Kidney tubule cell (primary cell): ENCODE results near the gene OLFM2.
"Not testable (repeated sequence)": the region's sequence is repeated elsewhere in the genome, so short reads cannot be mapped to it uniquely, and the experiment has no call there.

Experiments
- DNase-seq: peaks from one replicate; pipeline ENCODE4 v3.0.0-alpha.2; 2018; ENCODE audit warnings: low spot score

The OLFM2 gene

DNA sequence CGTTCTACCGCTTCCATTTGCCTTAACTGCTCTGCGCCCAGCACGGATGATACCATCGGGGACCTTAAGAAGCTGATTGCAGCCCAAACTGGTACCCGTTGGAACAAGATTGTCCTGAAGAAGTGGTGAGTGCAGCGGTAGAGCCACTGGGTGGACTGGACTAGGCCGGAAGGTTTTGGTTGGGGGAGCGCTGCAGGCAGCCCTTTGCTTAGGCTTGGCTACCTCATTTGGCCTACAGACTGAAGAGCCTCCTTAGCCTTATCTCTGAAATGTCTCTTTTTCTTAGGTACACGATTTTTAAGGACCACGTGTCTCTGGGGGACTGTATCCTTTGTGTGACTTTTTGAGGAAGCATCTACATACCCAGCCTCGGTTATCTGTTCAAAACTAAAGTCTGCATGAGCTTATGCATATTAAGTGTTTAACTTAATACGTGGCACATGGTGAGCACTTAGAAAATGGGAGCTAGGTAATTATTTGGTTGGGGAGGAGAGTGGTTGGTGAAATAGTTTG, 107.7 kb downstream of the OLFM2 start:
- DNase-seq = no peak

DNA sequence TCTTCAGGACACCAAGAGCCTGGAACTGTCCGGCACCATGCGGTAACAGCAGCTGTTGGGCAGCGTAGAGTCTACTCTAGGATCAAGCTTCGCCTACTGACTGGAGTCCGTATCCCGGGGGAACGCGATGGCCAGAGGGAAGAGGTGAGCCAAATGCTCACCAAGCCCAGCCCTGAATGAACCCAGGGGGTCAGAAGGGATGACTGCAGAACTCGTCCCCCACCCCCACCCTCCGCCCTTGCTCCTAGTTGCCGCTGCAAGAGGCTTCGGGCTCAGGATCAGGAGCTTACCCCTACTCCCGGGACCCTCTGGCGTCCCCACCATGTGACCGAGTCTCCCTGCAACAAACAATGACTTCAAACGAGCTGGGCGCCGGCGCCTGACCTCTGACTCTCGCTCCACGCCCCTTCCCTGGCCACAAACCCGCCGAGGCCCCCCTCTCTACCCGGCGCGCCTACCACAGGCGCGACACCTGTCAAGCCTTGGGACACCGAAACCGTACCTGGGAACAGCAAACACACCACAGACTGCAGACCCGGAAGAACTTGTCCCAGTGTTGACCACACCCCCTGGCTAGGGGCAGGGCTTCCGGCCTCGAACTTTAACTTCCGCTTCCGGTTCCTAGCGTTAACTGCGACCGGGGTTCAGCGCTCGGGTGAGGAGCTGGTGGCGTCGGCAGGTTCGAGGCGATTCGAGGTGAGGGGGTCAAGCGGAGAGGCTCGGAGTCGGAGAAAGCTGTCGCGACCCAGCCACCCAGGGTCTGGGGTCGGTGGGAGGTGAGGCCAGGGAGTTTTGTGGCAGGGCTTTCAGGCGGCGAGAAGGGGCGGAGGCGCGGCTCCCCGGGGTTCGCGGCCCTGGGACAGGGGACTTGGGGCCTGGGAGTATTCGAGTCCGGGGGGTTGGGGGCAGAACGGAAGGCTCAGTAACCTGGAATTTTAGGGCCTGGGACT, 108.8 kb downstream of the OLFM2 start, which contains the start of gene UBL5:
UBL5 (plus strand) TSS at position 630 of the 950 bp plus-strand sequence. CDS start 420 bp downstream, outside the sequence.
- peak; percentile 90 for DNase-seq

DNA sequence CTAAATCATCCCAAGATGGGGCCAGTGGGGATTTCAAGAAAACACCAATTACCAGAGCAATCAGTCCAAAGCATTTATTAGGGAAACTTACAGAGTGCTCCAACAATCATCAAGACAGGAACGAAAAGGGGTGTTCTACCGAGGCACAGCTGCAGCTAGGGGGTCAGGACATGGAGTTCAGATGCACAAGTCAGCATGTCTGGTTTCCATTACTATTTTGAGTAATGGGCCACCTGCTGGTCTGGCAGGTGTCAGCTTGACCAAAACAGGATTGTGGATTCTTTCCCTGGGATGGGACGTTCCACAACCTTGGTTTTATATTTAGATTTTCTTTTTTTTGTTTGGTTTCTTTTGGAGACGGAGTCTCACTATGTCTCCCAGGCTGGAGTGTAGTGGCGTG, 112.5 kb downstream of the OLFM2 start:
- DNase-seq = no peak

DNA sequence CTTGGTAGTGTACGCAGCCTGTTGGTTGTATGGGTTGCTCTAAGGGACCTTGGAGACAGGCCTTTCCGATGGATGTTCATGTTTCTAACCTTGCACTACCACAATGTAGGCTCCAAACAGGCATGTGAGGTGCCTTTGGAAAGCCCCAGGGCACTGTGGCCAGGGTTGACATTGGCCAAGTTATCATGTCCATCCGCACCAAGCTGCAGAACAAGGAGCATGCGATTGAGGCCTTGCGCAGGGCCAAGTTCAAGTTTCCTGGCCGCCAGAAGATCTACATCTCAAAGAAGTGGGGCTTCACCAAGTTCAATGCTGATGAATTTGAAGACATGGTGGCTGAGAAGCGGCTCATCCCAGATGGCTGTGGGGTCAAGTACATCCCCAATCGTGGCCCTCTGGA, 116.3 kb downstream of the OLFM2 start:
- DNase-seq = not testable (repeated sequence)

DNA sequence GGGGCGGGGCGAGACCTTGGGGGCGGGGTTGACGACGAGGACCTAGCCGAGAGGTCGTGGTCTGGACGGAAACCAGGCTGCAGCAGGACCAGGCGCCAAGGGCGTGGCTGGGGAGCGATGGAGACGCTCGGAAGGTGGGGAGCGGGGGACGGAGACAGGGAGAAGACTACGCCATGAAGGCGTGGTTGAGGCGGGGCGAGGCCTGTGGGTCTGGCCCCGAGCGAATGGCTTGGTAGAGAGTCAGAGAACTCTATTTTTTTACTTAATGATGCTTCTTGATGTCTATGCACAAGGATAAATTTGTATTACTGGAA, 116.8 kb downstream of the OLFM2 start:
- no peak for DNase-seq

DNA sequence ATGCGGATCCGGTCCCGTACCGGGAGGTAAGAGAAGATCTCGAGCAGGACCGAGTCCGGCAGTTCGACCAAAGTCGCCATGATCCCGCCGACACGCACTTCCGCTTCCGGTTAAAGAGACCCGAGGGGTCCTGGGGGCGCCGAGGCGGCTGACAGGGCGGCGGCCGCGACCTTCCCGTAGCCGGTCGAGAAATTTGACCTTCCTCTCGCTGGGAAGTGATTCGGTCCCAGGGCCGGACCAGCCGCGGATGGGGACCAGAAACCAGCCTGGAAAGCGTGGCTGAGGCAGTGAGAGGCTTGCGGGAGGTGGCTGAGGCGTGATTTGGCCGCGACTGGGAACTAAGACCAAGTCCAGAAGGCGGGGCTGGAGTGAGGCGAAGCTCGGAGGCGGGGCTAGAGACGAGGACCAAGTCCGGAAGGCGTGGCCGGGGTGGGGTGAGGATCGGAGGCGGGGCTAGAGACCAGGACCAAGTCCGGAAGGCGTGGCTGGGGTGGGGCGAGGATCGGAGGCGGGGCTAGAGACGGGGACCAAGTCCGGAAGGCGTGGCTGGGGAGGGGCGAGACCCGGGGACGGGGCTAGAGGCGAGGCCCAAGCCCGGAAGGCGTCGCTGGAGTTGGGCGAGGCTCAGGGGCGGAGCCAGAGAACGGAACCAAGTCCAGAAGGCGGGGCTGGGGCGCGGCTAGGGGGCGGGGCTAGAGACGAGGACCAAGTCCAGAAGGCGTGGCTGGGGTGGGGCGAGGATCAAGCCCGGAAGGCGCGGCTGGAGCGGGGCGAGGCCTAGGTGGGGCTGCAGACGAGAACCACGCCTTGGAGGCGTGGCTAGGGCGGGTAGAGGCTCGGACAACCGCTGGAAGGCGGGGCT, 117.3 kb downstream of the OLFM2 start, which contains the start of gene FBXL12:
FBXL12 (minus strand) TSS at position 346 of the 862 bp plus-strand sequence; CDS start at position 80, 266 bp downstream.
- DNase-seq = peak; percentile 100

DNA sequence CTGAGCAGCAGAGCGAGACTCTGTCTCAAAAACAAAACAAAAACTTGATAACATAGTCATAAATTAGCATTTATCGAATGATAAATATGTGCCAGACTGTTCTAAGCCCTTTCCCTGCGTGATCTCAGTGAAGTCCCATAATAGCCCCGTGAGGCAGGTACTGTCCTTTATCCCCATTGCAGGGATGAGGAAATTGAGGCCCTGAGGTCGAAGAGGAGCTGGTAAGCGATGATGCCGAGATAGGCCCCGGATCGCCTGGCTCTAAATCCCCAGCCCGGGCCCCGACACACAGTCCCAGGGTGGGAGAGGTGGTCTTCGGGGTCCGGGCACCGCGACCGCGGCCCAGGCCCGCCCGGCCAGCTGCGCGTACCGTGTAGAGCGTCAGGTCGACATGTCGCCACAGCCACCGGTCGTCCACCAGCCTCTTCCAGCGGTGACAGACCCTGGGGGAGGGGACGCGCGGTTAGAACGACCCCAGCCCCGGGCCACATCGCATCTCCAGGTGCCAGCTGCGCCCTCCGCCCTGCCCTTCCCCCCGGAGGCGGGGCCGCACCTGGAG, 118.1 kb downstream of the OLFM2 start:
- DNase-seq = no peak

DNA sequence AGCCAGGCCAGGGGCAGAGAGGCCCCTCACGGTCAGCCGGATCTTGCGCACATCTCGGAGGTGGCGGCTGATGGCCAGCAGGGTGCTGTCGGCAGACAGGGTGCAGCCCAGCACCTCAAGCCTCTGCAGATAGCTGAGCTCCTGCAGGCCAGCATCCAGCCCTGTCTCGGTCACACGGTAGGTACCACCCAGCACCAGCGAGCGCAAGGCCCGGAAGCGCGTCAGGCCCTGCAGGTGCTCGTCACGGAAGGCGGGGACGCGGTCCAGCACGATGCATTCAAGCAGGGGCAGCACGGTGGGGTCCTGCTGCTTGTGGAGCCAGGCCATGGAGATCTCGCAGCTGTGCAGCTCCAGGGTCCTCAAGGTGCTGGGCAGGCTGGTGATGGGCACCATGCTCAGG, 125.2 kb downstream of the OLFM2 start:
- DNase-seq = no peak

DNA sequence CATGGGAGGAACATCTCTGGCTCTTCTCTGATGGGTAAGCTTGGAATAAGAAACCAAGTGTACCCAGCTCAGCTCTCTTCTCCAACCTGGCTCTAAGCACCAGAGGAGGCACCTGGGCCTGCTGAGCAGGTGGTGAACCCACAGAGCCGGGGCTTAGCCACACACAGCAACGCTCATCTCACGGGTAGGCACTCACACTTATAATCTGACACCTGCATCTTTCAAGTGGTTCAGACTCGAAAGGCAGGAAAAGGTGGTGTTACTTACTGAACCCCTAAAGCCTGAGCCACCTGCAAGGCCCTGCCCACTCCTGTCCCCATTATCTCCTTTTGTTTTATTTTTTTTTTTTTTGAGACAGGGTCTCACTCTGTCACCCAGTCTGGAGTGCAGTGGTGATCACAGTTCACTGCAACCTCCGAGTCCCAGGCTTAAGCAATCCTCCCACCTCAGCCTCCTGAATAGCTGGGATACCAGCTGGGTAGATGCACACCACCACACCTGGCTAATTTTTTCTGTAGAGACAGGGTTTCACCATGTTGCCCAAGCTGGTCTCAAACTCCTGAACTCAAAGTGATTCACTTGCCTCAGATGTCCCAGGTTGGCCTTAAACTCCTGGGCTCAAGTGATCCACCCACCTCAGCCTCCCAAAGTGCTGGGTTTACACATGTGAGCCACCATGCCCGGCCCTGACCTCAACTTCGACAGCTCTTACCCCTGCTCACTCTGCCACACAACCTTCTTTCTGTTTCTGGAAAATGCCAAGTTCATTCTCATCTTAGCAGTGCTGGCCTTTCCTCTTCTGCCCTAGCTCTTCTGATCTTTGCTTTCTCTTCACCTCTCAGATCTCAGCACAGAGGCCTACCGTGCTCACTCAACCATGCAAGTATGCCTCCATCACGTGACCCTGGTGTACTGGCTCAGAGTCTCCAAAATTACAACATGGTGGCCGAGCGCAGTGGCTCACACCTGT, 127.2 kb downstream of the OLFM2 start:
- no peak for DNase-seq

DNA sequence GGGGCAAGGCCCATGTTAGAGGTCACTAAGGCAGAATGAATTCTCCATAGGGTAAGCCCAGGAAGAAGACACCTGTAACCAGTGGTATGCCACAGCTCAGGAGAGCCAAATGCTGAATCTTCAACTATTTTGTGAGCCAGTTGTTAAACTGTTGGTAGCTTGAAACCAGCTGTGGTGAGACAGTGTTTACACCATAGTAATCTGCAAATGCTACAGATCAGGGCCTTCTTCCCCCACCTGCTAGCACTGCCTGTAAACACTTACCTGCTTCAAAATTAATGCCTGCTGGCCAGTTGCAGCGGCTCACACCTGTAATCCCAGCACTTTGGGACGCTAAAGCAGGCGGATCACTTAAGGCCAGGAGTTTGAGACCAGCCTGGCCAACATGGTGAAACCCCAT, 129.5 kb downstream of the OLFM2 start:
- DNase-seq = no peak
